SK-N-SH (cell line): Measurements from ENCODE around the gene LRRFIP2. TPM values are rescaled to one million over a fixed set of nuclear protein-coding genes. Genes with fewer than 3 reads are reported as not detected.
A peak's percentile ranks its signal among the peaks of the same experiment; 100 is the strongest.

Source experiments
- CTCF ChIA-PET: fragments of 300-600, 350-600 bp; formaldehyde crosslinking; extraction: SDS; loops from one replicate; lab custom pipeline; 2021; lab: Yijun Ruan, JAX
- POLR2A ChIA-PET: fragments of 350-600 bp; sonication (Branson Sonifier 250); formaldehyde crosslinking; extraction: SDS; loops from one replicate; lab custom pipeline; 2020; ENCODE audit warnings: antibody characterized with exemption, inconsistent platforms; lab: Yijun Ruan, JAX
- DNase-seq: peaks from one replicate; pipeline ENCODE4 v3.0.0; 2012
- H2AFZ ChIP-seq: fragments of 200-600 bp; sonication (generic); 2 replicates; pipeline ENCODE4 v1.8.1; 2016; ENCODE audit warnings: antibody characterized with exemption, mild to moderate bottlenecking, low read depth
- H3F3A ChIP-seq: fragments of 200-600 bp; sonication (generic); replicated peaks from 2 replicates; pipeline ENCODE3; 2016; ENCODE audit warnings: antibody characterized with exemption, mild to moderate bottlenecking; ENCODE audit not compliant: insufficient read depth
- H3K27ac ChIP-seq, 2 experiments: fragments of 200-500 bp in 1 of 2; fragments of 200-600 bp in 1 of 2; sonication (Bioruptor generic) in 1 of 2; sonication (generic), shearing (Covaris generic) in 1 of 2; 2 replicates each; pipeline versions ENCODE4 v1.5.1 to v1.6.1; 2014 to 2016; ENCODE audit warnings: low read depth in 2 of 2, inconsistent platforms in 1 of 2, low read length in 1 of 2, mild to moderate bottlenecking in 1 of 2, mixed read lengths in 1 of 2
- H3K27me3 ChIP-seq: fragments of 200-600 bp; sonication (generic), shearing (Covaris generic); 2 replicates; pipeline ENCODE4 v1.6.1; 2016; ENCODE audit warnings: mixed run types; ENCODE audit not compliant: insufficient read depth
- H3K36me3 ChIP-seq, 2 experiments: fragments of 200-500 bp in 1 of 2; fragments of 200-600 bp in 1 of 2; sonication (Bioruptor generic) in 1 of 2; sonication (generic) in 1 of 2; replicated peaks in 1 of 2; 2 replicates each; pipeline versions ENCODE3 to v1.5.1; 2014 to 2016; ENCODE audit warnings: low read length in 1 of 2, mild to moderate bottlenecking in 1 of 2; ENCODE audit not compliant: insufficient read depth in 2 of 2, control insufficient read depth in 1 of 2
- H3K4me1 ChIP-seq, 2 experiments: fragments of 200-500 bp in 1 of 2; fragments of 200-600 bp in 1 of 2; sonication (Bioruptor generic) in 1 of 2; sonication (generic), shearing (Covaris generic) in 1 of 2; 2 replicates each; pipeline versions ENCODE4 v1.5.1 to v1.6.1; 2014 to 2016; ENCODE audit warnings: low read depth in 1 of 2, low read length in 1 of 2, mixed run types in 1 of 2; ENCODE audit not compliant: insufficient read depth in 2 of 2, control insufficient read depth in 1 of 2
- H3K4me2 ChIP-seq: fragments of 200-600 bp; sonication (generic), shearing (Covaris generic); 2 replicates; pipeline ENCODE4 v1.6.1; 2017; ENCODE audit warnings: mixed run types
- H3K4me3 ChIP-seq, 2 experiments: fragments of 200-500 bp in 1 of 2; fragments of 200-600 bp in 1 of 2; sonication (Bioruptor generic) in 1 of 2; sonication (generic), shearing (Covaris generic) in 1 of 2; 2 replicates each; pipeline versions ENCODE4 v1.5.1 to v1.8.1; 2014 to 2016; ENCODE audit warnings: low read depth in 2 of 2, inconsistent platforms in 1 of 2, low read length in 1 of 2, mild to moderate bottlenecking in 1 of 2, mixed read lengths in 1 of 2, moderate library complexity in 1 of 2
- H3K79me2 ChIP-seq: fragments of 200-600 bp; sonication (generic); 2 replicates; pipeline ENCODE4 v1.8.1; 2017; ENCODE audit warnings: mild to moderate bottlenecking; ENCODE audit not compliant: insufficient read depth
- H3K9ac ChIP-seq: fragments of 200-600 bp; sonication (generic); 2 replicates; pipeline ENCODE4 v1.6.1; 2017; ENCODE audit warnings: mixed run types
- H3K9me2 ChIP-seq: fragments of 200-600 bp; sonication (generic); 2 replicates; pipeline ENCODE4 v1.6.1; 2017; ENCODE audit warnings: mixed run types
- H3K9me3 ChIP-seq: fragments of 200-600 bp; sonication (generic); 2 replicates; pipeline ENCODE4 v1.6.1; 2017; ENCODE audit warnings: mixed run types, mild to moderate bottlenecking, moderate library complexity
- H4K20me1 ChIP-seq: fragments of 200-600 bp; sonication (generic); 2 replicates; pipeline ENCODE4 v1.6.1; 2017; ENCODE audit warnings: mild to moderate bottlenecking, mixed run types; ENCODE audit not compliant: insufficient read depth
- ELF1 ChIP-seq: IDR thresholded peaks from 2 replicates; pipeline ENCODE4 v1.4.0; 2012
- EP300 ChIP-seq, 2 experiments: IDR thresholded peaks; 2 replicates each; pipeline versions ENCODE4 v1.4.0 to v1.6.1; 2012; ENCODE audit warnings: borderline replicate concordance in 1 of 2, low read depth in 1 of 2, low read length in 1 of 2
- EZH2phosphoT487 ChIP-seq: fragments of 200-600 bp; sonication (generic); IDR thresholded peaks from 2 replicates; pipeline ENCODE4 v1.6.1; 2017; ENCODE audit warnings: low read depth, mixed run types, mild to moderate bottlenecking, antibody characterized with exemption, moderate library complexity, borderline replicate concordance
- FOXJ3 ChIP-seq: sonication (generic); formaldehyde crosslinking; IDR thresholded peaks from 2 replicates; pipeline ENCODE4 v1.5.1; 2020; ENCODE audit warnings: mild to moderate bottlenecking, missing genetic modification reagents
- FOXM1 ChIP-seq: IDR thresholded peaks from 2 replicates; pipeline ENCODE4 v1.4.0; 2012; ENCODE audit warnings: low read depth, mild to moderate bottlenecking
- GATA2 ChIP-seq: sonication (generic); formaldehyde crosslinking; IDR thresholded peaks from 2 replicates; pipeline ENCODE4 v1.5.0; 2020; ENCODE audit warnings: mild to moderate bottlenecking, missing genetic modification reagents
- NRF1 ChIP-seq: IDR thresholded peaks from 2 replicates; pipeline ENCODE4 v1.6.1; 2012; ENCODE audit warnings: low read depth, mild to moderate bottlenecking, low read length
- TCF12 ChIP-seq: IDR thresholded peaks from 2 replicates; pipeline ENCODE4 v1.4.0; 2012
- TEAD4 ChIP-seq: IDR thresholded peaks from 2 replicates; pipeline ENCODE4 v1.4.0; 2012; ENCODE audit warnings: mild to moderate bottlenecking, borderline replicate concordance; ENCODE audit not compliant: insufficient read depth
- WGBS: methylation state at CpG from one replicate; pipeline ENCODE4 v1.1.6; 2017; ENCODE audit warnings: low lambda C conversion rate; 5-methylcytosine and 5-hydroxymethylcytosine counted together
- polyA plus RNA-seq, 3 experiments: library from polyadenylated mRNA; depleted of rRNA; stranded (reverse); fragments of >200 nt; gene quantifications; 2 replicates each; pipeline ENCODE4 v1.2.3, GENCODE V29; 2012
- TF ChIP-seq, protein P1 (sequence below): IDR thresholded peaks from 2 replicates; pipeline ENCODE4 v1.4.0; 2012; ENCODE audit warnings: low read depth, borderline replicate concordance
- TF ChIP-seq, protein P2 (sequence below): IDR thresholded peaks from 2 replicates; pipeline ENCODE4 v1.4.0; 2012; ENCODE audit warnings: low read depth, borderline replicate concordance
- TF ChIP-seq, protein P3 (sequence below): fragments of 200-600 bp; sonication (generic); IDR thresholded peaks from 2 replicates; pipeline ENCODE4 v1.6.1; 2017; ENCODE audit warnings: antibody characterized with exemption, mild to moderate bottlenecking, moderate library complexity

The LRRFIP2 gene
- polyA plus RNA-seq, 1 of the 3 experiments (the other 2 are of a cell fraction) = 27.2 TPM

DNA sequence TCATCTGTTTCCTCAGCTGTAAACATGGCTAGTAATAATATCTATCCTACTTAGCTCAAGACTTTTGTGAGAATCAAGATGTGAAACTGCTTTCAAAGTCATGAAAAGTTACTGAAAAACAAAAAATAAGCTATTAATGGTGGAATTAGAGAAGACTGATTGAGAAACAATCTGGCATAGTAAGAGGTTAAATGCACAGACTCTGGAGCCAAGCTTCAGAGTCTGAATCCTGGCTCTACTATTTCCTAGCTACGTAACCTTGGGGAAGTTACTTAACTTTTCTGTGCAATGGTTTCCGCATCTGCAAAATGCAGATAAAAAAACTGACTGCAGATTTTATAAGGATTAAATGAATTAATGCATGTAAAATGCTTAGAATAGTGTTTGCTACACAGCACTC, 28.8 kb downstream of the LRRFIP2 start:
- POLR2A ChIA-PET = no interaction called here
- Histone ChIP-seq H3K9me2 (no peaks in the 10 kb centered on the region), H3K27ac (no peak overlapping the region; a peak in 1 of 4 replicates), H3K36me3 (peaks cover 17 to 79% of the 10 kb centered on the region in 2 experiments), H3K79me2 (peaks cover 67% of the 10 kb centered on the region), H3K4me3 (no peak overlapping the region), H2AFZ (no peak overlapping the region)
- no peak for DNase-seq
- TF ChIP-seq, protein P1, sequence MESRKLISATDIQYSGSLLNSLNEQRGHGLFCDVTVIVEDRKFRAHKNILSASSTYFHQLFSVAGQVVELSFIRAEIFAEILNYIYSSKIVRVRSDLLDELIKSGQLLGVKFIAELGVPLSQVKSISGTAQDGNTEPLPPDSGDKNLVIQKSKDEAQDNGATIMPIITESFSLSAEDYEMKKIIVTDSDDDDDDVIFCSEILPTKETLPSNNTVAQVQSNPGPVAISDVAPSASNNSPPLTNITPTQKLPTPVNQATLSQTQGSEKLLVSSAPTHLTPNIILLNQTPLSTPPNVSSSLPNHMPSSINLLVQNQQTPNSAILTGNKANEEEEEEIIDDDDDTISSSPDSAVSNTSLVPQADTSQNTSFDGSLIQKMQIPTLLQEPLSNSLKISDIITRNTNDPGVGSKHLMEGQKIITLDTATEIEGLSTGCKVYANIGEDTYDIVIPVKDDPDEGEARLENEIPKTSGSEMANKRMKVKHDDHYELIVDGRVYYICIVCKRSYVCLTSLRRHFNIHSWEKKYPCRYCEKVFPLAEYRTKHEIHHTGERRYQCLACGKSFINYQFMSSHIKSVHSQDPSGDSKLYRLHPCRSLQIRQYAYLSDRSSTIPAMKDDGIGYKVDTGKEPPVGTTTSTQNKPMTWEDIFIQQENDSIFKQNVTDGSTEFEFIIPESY = no peak
- no peak for TF ChIP-seq ELF1
- no peak for TF ChIP-seq TEAD4
- no peak for TF ChIP-seq GATA2 (CRISPR knock-in tag)
- TF ChIP-seq, all 33 proteins: peak for 0
- Histone ChIP-seq H3F3A (no peaks in the 10 kb centered on the region), H3K4me1 (no peaks in the 10 kb centered on the region), H3K4me2 (no peak overlapping the region), H3K27me3 (no peaks in the 10 kb centered on the region), H3K9me3 (no peaks in the 10 kb centered on the region), H3K9ac (no peak overlapping the region), H4K20me1 (0 out of 2 replicates have a peak, but pooled peaks cover 3% of the 10 kb centered on the region)
- CTCF ChIA-PET = interaction anchor here (0.9 kb wide), 1 partner anchor 14 kb away, joined by 3 read pairs; no protein-coding TSS in a partner anchor
- WGBS = 83% methylated on average over 2 of the region's 2 CpGs

DNA sequence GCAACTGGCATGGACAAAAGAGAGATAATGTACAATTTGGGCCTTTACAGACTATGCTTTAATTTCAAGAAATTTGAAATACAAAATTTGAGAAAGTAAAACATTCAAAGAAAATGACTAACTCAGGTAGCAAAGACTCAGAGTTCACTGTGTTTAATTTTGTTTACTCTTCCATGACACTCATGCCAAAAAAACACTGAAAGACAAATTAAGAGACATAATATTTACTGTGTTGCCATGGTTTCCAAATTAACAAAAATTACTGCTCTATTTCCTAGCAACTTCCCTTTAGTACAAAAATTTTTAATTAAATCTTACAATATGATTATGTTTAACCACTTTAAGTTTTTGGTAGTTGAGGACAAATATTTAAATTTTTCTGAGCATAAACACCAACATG, 29.6 kb downstream of the LRRFIP2 start:
- TF ChIP-seq ELF1 (no peak), FOXJ3 (CRISPR knock-in tag) (no peak), EP300 (IDR thresholded peaks at IDR 0.05; ENCODE audit: borderline replicate concordance in 1 of 2, low read depth in 1 of 2, low read length in 1 of 2) (no peak), EZH2phosphoT487 (no peak), TCF12 (no peak), FOXM1 (no peak), NRF1 (no peak)
- TF ChIP-seq, protein P2, sequence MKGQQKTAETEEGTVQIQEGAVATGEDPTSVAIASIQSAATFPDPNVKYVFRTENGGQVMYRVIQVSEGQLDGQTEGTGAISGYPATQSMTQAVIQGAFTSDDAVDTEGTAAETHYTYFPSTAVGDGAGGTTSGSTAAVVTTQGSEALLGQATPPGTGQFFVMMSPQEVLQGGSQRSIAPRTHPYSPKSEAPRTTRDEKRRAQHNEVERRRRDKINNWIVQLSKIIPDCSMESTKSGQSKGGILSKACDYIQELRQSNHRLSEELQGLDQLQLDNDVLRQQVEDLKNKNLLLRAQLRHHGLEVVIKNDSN = no peak
- TF ChIP-seq, protein P3, sequence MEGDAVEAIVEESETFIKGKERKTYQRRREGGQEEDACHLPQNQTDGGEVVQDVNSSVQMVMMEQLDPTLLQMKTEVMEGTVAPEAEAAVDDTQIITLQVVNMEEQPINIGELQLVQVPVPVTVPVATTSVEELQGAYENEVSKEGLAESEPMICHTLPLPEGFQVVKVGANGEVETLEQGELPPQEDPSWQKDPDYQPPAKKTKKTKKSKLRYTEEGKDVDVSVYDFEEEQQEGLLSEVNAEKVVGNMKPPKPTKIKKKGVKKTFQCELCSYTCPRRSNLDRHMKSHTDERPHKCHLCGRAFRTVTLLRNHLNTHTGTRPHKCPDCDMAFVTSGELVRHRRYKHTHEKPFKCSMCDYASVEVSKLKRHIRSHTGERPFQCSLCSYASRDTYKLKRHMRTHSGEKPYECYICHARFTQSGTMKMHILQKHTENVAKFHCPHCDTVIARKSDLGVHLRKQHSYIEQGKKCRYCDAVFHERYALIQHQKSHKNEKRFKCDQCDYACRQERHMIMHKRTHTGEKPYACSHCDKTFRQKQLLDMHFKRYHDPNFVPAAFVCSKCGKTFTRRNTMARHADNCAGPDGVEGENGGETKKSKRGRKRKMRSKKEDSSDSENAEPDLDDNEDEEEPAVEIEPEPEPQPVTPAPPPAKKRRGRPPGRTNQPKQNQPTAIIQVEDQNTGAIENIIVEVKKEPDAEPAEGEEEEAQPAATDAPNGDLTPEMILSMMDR = no peak
- TF ChIP-seq, protein P1 = no peak
- no peaks in the 10 kb centered on the region for H3F3A ChIP-seq
- H3K4me2 ChIP-seq = no peak overlapping the region
- H3K36me3 ChIP-seq = peaks cover 17 to 79% of the 10 kb centered on the region in 2 experiments
- H2AFZ ChIP-seq = no peak overlapping the region
- H3K4me3 ChIP-seq = no peak overlapping the region
- peak overlapping the region in 1 of 2 experiments; percentile 18; a peak in 1 of 4 replicates for H3K27ac ChIP-seq
- no peak overlapping the region for H3K9ac ChIP-seq
- peaks cover 65% of the 10 kb centered on the region for H3K79me2 ChIP-seq
- no peaks in the 10 kb centered on the region for H3K27me3 ChIP-seq
- H3K9me2 ChIP-seq = no peaks in the 10 kb centered on the region
- POLR2A ChIA-PET = no interaction called here
- H3K4me1 ChIP-seq = no peaks in the 10 kb centered on the region
- CTCF ChIA-PET = no interaction called here
- no peak for DNase-seq
- 0 out of 2 replicates have a peak, but pooled peaks cover 3% of the 10 kb centered on the region for H4K20me1 ChIP-seq
- H3K9me3 ChIP-seq = no peaks in the 10 kb centered on the region
